Measurements from ENCODE around the gene HAX1. TPM values are rescaled to one million over a fixed set of nuclear protein-coding genes. Genes with fewer than 3 reads are reported as not detected.
"Not testable (repeated sequence)": the region's sequence is repeated elsewhere in the genome, so short reads cannot be mapped to it uniquely, and the experiment has no call there.

Gene HAX1
- total RNA-seq, 1 donor from 2014 or later: 115 TPM

DNA sequence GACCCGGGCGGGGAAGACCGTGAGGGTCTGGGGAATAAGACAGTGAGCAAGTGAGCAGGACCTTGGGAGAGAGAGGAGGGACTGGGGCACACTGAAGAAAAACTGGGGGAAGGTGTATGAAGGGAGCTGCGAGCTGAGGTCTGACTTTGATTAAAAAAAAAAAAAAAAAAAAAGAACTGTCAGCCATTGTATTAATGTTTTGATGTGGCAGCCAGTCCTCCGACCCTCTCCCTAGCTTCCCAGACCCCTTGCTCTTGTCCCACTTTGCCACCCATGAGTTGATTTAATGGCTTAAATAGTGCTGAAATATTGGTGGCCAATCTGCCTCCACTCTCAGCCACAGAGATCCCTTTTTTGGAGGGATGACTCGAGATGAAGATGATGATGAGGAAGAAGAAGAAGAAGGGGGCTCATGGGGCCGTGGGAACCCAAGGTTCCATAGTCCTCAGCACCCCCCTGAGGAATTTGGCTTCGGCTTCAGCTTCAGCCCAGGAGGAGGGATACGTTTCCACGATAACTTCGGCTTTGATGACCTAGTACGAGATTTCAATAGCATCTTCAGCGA lies 652 bp downstream of the HAX1 start:
- intact Hi-C loops (cut with micrococcal nuclease): loop anchor here (1.0 to 10.0 kb wide), 16 partner anchors 51 to 641 kb away; partner anchors contain the start of genes ADAR, CHTOP, RPS27 and UBAP2L

DNA sequence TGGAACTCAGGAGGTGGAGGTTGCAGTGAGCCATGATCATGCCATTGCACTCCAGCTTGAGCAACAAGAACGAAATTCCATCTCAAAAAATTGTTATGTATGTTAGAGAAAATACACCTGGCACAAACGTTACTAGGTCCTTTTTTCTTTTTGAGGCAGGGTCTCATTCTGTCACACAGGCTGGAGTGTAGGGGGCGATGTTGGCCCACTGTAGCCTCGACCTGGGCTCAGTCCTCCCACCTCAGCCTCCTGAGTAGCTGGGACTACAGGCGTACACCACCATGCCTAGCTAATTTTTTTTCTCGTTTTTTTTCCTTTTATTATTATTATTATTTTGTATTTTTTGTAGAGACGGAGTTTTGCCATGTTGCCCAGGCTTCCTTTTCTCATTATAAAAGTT lies 4.4 kb downstream of the HAX1 start:
- intact Hi-C loops (cut with micrococcal nuclease): loop anchor here (2.0 to 10.0 kb wide), 3 partner anchors 76 to 482 kb away; no protein-coding TSS in a partner anchor

DNA sequence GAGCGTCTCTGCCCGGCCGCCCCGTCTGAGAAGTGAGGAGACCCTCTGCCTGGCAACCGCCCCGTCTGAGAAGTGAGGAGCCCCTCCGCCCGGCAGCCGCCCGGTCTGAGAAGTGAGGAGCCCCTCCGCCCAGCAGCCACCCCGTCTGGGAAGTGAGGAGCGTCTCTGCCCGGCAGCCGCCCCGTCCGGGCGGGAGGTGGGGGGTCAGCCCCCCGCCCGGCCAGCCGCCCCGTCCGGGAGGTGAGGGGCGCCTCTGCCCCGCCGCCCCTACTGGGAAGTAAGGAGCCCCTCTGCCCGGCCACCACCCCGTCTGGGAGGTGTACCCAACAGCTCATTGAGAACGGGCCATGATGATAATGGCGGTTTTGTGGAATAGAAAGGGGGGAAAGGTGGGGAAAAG lies 15.2 kb downstream of the HAX1 start:
- intact Hi-C loops (cut with micrococcal nuclease): not testable (repeated sequence)

DNA sequence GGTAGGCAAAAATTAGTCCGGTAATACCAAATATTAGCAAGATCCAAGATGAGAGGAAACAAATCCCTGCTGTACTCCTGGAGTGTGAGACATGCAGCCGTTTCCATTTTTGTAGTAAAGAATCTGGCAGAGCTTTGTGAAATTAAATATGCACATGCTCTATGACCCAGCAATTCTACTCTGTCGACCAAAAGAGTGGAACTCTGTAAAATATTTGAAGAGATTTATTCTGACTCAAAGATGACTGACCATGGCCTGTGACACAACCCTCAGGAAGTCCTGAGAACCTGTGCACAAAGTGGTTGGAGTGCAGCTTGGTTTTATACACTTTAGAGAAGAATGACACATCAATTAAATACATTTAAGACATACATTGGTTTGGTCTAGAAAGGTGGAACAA lies 16.2 kb downstream of the HAX1 start:
- intact Hi-C loops (cut with micrococcal nuclease): no loop called here

DNA sequence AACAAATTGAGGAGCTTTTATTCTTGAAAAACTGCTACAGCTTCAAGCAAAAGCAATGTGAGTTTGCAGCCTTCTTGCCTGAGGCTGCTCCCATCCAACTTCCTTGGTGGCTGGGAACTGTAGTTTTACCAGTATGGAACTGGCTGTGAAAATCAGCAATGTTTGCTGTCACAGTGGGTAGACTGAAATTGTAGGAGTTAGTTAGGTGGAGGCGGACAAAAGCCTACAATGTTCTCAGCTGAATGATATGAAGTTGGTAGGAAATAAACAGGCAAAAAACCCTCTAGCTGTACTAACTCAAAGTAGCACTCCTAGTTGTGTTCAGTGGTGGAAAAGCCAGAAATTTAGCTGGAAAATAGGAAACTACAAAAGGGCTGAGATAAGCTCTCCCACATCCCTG lies 18.5 kb downstream of the HAX1 start:
- intact Hi-C loops (cut with micrococcal nuclease): no loop called here

DNA sequence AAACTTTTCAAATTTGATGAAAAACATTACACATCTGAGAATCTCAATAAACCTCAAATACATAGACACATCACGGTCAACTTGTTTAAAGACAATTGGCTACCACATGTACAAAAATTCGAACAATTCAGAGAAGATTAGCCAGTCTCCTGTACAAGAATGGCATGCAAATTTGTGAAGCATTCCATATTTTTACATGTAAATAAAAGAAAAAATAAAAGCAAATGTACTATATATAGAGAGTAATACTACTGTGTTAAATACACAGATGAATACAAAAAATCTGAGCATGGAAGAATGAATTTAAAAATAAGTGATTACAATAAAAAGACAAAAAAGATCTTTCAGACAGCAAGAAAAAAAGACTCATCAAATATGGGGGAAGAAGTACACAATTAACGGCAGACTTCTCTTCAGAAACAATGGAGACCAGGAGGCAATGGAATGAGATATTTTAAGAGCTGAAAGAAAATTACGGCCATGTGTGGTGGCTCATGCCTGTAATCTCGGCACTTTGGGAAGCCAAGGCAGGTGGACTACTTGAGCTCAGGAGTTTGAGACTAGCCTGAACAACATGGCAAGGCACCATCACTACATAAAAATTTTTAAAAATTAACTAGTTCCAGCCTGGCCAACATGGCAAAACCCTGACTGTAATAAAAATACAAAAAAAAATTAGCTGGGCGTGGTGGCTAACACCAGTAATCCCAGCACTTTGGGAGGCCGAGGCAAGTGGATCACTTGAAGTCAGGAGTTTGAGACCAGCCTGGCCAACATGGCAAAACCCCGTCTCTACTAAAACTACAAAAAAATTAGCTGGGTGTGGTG lies 23.2 kb downstream of the HAX1 start:
- intact Hi-C loops (cut with micrococcal nuclease): no loop called here

DNA sequence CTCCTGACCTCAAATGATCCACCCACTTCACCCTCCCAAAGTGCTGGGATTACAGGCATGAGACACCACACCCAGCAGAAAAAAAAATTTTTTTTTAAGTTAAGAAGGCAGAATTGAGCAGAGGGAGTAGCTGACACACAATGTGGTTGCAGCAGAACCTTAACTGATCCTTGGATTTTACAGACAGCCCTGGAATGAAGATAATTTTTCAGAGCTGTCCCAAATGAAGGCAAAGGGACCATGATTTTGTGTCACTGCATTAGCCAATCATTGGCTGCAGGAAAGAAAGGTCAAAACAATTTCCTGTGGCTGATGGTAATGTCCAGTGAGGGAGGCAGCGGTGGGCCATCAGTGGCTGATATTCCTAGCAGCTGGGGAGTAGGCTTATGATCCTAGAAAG lies 29.2 kb downstream of the HAX1 start:
- intact Hi-C loops (cut with micrococcal nuclease): no loop called here

DNA sequence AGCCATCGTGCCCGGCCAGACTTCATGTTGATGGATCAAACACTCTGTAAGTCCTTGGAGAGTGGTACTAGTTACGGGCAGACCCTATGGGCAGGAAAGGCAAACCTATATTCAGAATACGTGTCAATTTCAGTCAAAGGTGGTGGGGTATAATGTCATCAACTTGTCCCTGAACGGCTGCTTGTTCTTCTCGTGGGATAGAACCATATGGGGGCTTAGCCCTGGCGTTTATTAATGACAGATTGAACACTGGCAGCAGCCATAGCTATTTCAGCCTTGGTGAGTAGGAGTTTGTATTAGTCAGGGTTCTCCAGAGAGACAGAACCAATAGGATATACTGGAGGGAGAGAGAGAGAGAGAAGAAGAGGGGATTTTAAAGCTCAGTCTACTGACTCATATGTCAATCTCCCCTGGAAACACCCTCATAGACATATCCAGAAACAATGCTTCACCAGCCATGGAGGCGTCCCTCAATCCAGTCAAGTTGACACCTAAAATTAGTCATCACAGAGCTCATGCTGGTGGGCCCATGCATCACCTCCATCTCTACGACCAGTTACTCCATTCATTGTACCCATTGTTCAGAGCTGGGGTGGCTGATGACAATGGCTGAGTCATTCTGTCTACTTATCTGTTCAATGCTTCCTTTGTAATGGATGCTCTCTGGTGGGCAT lies 32.4 kb downstream of the HAX1 start:
- intact Hi-C loops (cut with micrococcal nuclease): no loop called here

DNA sequence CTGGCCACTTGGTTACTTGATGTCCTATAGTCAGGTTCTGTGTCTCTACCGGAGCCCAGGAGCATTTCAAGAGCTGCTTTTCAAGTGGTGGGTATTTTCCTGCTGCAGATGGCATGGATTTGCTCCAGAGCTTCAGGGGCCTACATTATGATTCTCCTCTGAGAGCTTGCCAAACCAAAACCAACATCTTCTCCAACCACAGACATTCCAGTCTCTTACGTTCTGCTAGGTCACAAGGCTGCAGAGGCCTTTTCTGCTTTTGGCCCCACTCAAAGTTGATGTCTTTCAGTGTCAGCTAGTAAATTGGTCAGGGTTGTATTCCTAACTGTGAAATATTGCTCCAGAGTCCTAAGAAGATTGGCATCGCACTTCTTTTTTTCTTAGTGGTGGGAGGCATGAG lies 33.7 kb downstream of the HAX1 start:
- intact Hi-C loops (cut with micrococcal nuclease): no loop called here

DNA sequence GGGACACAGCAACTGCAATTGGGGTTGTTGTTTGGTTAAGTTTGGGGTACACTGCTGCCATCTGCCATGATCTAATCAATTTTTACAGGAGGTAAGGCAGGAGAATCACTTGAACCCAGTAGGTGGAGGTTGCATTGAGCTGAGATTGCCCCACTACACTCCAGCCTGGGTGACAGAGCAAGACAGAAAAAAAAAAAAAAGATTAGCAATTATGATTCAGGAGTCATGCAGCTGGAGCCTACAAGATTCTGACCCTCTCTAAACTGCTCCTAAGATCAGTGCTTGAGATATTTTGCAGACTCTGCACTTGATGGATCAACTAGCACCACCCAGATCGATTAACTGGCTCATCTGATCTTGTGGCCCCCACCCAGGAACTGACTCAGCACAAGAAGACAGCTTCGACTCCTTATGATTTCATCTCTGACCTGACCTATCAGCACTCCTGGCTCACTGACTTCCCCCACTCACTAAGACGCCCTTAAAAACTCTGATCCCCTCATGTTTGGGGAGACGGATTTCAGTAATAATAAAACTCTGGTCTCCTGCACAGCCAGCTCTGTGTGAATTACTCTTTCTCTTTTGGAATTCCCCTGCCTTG lies 35.3 kb downstream of the HAX1 start:
- intact Hi-C loops (cut with micrococcal nuclease): not testable (repeated sequence)

DNA sequence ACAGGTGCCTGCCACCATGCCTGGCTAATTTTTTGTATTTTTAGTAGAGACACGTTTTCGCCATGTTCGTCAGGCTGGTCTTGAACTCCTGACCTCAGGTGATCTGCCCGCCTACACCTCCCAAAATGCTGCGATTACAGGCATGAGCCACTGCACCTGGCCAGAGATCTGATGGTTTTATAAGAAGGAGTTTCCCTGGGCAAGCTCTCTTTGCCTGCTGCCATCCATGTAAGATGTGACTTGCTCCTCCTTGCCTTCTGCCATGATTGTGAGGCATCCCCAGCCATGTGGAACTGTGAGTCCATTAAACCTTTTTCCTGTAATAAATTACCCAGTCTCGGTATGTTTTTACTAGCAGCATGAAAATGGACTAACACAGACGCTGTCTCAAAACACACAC lies 36.7 kb downstream of the HAX1 start:
- intact Hi-C loops (cut with micrococcal nuclease): not testable (repeated sequence)

DNA sequence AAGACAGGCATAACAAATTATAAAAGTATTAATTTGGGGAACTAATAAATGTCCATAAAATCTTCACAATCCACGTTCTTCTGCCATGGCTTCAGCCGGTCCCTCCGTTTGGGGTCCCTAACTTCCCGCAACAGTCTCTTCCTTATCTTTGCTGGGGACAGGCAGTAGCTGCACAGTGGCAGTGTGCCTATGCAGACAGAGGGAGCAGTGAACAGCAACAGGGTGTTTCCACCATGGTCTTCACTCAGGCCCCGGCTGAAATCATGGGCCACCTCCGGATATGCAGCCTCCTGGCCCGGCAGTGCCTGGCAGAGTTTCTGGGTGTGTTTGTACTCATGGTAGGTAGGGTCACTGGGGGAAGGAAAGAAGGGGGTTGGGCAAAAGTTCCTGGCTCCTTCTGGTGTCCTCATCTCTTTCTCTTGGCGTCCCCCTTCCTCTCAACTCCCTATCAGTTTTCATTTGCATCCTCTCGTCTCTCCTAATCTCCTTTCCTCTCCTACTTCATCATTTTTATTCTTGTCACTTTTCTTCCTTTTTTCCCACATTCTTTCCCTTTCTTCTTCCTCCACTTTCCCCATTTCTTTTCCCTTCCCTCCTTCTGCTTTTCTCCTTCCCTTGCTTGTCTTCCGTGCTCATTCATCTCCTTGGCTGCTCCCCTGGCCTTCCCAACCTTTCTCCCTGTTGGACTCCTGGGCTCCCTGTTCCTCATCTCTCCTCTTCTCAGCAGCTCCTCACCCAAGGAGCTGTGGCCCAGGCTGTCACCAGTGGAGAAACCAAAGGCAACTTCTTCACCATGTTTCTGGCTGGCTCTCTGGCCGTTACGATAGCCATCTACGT lies 40.0 kb downstream of the HAX1 start:
- intact Hi-C loops (cut with micrococcal nuclease): not testable (repeated sequence)

DNA sequence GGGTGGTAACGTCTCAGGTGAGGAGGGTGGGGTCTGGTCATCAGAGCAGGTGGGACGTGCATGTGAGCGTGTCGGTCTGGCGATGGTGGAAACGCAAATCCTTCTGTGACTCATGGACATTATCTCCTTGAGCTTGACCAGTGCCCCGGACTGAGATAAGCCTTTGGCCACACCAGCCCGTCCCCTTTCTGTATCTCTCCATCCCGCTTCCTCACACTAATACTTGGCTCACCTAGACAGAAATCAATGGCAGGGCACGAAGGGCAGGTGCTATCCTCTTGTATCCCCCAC lies 40.6 kb downstream of the HAX1 start:
- intact Hi-C loops (cut with micrococcal nuclease): no loop called here

DNA sequence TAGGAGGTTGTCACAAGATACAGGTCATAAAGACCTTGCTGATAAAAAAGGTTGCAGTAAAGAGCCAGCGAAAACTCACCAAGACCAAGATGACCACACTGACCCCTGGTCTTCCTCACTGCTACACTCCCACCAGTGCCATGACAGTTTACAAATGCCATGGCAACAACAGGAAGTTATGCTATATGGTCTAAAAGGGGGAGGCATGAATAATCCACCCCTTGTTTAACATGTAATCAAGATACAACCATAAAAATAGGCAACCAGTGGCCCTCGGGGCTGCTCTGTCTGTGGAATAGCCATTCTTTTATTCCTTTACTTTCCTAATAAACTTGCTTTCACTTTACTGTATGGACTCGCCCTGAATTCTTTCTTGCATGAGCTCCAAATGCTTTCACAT lies 41.8 kb downstream of the HAX1 start:
- intact Hi-C loops (cut with micrococcal nuclease): not testable (repeated sequence)

DNA sequence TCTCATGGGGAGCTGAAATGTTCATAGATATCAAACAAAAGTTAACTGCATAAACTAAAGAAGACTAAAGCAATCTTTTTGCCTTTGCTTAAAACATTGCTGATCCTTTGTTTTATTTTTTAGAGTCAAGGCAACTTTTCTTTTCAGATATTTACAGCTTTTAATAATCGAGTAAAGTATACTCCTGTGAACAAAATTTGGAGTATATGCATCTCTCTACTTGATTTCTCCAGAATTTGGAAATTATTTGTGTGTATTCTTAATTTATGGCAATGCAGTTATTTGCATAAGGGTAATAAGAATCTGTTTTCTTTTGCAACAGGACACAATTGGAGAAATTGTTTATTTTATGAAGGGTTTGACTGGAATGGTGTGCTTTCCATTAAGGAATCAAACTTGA lies 44.3 kb downstream of the HAX1 start:
- intact Hi-C loops (cut with micrococcal nuclease): no loop called here

DNA sequence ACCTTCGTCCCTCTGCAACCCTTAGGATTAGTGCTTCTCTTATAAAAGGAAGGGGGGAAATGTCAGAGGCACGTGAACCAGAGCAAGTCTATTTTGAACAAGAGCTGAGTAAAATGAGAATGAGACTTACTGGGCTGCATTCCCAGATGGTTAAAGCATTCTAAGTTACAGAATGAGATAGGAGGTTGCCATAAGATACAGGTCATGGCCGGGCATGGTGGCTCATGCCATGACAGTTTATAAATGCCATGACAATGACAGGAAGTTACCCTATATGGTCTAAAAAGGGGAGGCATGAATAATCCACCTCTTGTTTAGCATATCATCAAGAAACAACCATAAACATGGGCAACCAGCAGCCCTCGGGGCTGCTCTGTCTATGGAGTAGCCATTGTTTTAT lies 46.0 kb downstream of the HAX1 start:
- intact Hi-C loops (cut with micrococcal nuclease): no loop called here

DNA sequence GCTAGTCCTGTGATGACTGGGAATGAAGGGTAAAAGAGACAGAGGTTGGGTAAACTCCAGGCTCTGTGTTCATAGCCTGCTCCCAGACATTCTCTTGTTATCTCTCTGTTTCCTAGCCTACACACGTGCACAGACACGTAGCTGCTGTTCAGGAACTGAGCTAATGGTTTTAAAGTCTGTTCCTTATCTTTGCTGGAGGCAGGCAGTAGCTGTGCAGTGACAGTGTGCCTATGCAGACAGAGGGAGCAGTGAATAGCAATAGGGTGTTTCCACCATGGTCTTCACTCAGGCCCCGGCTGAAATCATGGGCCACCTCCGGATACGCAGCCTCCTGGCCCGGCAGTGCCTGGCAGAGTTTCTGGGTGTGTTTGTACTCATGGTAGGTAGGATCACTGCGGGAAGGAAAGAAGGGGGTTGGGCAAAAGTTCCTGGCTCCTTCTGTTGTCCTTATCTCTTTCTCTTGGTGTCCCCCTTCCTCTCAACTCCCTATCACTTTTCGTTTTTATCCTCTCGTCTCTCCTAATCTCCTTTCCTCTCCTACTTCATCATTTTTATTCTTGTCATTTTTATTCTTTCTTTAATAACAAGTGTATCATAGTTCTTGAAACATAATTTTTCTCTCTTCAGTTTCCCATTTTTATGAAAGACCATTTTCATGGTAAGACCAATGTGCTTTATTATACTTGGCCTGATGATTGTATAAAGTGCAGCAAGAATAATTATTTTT lies 48.6 kb downstream of the HAX1 start, which contains the start of gene AQP10:
AQP10 (plus strand) TSS at position 212 of the 727 bp plus-strand sequence; CDS start at position 275, 63 bp downstream.
- intact Hi-C loops (cut with micrococcal nuclease): no loop called here

DNA sequence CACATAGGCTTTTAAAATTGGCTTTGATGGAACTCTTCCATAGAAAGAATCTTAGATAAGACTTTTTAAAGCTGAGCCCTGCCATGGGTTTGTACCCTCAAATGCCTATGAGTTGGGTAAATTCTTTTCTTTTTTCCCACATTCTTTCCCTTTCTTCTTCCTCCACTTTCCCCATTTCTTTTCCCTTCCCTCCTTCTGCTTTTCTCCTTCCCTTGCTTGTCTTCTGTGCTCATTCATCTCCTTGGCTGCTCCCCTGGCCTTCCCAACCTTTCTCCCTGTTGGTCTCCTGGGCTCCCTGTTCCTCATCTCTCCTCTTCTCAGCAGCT lies 49.1 kb downstream of the HAX1 start:
- intact Hi-C loops (cut with micrococcal nuclease): not testable (repeated sequence)

DNA sequence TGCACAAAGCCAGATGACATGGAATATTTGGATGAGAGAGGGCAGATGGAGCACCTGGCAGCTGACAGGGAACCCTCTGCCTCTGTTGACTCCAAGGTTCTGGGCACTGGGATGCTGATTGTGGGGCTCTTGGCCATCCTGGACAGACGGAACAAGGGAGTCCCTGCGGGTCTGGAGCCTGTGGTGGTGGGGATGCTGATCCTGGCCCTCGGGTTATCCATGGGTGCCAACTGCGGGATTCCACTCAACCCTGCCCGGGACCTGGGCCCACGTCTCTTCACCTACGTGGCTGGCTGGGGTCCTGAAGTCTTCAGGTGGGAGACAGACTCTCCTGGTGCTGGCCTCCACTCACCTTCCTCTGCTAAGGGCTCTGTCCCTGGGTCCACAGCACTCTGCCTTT lies 51.1 kb downstream of the HAX1 start:
- intact Hi-C loops (cut with micrococcal nuclease): no loop called here

DNA sequence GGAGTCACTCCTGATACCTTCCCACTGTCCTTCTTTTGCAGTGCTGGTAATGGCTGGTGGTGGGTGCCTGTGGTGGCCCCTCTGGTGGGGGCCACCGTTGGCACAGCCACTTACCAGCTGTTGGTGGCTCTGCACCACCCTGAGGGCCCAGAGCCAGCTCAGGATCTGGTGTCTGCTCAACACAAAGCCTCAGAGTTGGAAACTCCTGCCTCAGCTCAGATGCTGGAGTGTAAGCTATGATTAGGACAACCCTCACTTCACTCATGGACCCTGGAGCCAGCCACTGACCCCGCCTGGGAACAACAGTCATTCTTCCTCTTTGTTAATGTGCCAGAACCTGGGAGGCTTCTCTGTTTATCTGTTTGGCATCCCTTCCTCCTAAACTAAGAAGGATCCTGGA lies 51.8 kb downstream of the HAX1 start:
- intact Hi-C loops (cut with micrococcal nuclease): loop anchor here (1.0 to 2.0 kb wide), 7 partner anchors 11 to 631 kb away; partner anchors contain the start of gene HAX1
